Endothelial cell of umbilical vein (primary cell): ENCODE measurements around the gene PSTPIP1. TPM values are rescaled to one million over a fixed set of nuclear protein-coding genes. Genes with fewer than 3 reads are reported as not detected.

Source experiments
- BruUV-seq: library from RNA; stranded (reverse); fragments of 400-500 nt; replicated peaks from 2 replicates; lab custom pipeline; 2021; lab: Mats Ljungman, UMichigan
- CTCF ChIA-PET: fragments of 300-600, 350-600 bp; sonication (Branson Sonifier 250); formaldehyde crosslinking; loops from one replicate; lab custom pipeline; 2021; ENCODE audit warnings: antibody characterized with exemption, inconsistent platforms; lab: Charles Lee
- POLR2A ChIA-PET: fragments of 300-600, 350-600 bp; sonication (Branson Sonifier 250); formaldehyde crosslinking; loops from one replicate; lab custom pipeline; 2021; ENCODE audit warnings: antibody characterized with exemption, inconsistent platforms; lab: Charles Lee
- DNase-seq: peaks from one replicate; pipeline ENCODE4 v3.0.0-alpha.2; 2011; ENCODE audit warnings: low read depth, low spot score
- FAIRE-seq: peaks from 2 replicates; lab custom pipeline; 2011; peaks lifted over from hg19 to GRCh38; lab: Jason Lieb, UNC
- H2AFZ ChIP-seq: 2 replicates; pipeline ENCODE4 v1.6.0; 2012; ENCODE audit warnings: low read depth, low read length, control low read depth, inconsistent platforms
- H3K27ac ChIP-seq: 2 replicates; pipeline ENCODE4 v1.5.1; 2011; ENCODE audit warnings: low read depth, mild to moderate bottlenecking, control low read depth, low read length, moderate library complexity; ENCODE audit not compliant: insufficient read depth
- H3K27me3 ChIP-seq, 2 experiments: 2 replicates each; pipeline versions ENCODE4 v1.6.0 to v1.6.1; 2011; ENCODE audit warnings: low read length in 2 of 2, mixed read lengths in 1 of 2; ENCODE audit not compliant: control insufficient read depth in 2 of 2, insufficient read depth in 2 of 2
- H3K36me3 ChIP-seq, 2 experiments: 2 replicates in 1 of 2; 3 replicates in 1 of 2; pipeline ENCODE4 v1.5.1; 2011; ENCODE audit warnings: low read length in 2 of 2, mild to moderate bottlenecking in 1 of 2, moderate library complexity in 1 of 2; ENCODE audit not compliant: control insufficient read depth in 2 of 2, insufficient read depth in 2 of 2; ENCODE audit errors: extremely low read depth in 1 of 2
- H3K4me1 ChIP-seq: 3 replicates; pipeline ENCODE4 v1.5.1; 2011; ENCODE audit warnings: mild to moderate bottlenecking, low read length; ENCODE audit not compliant: control insufficient read depth, insufficient read depth; ENCODE audit errors: extremely low read depth
- H3K4me2 ChIP-seq: 2 replicates; pipeline ENCODE4 v1.6.1; 2011; ENCODE audit warnings: low read length, control low read depth, mixed read lengths; ENCODE audit not compliant: insufficient read depth
- H3K4me3 ChIP-seq, 3 experiments: fragments of 200-600 bp in 1 of 3; sonication (generic), shearing (Covaris generic) in 1 of 3; replicated peaks in 1 of 3; 2 replicates each; pipeline ENCODE4 v1.5.1; 2011 to 2016; ENCODE audit warnings: control low read depth in 3 of 3, low read length in 3 of 3, mild to moderate bottlenecking in 2 of 3, inconsistent platforms in 1 of 3, low read depth in 1 of 3, moderate library complexity in 1 of 3; ENCODE audit not compliant: insufficient read depth in 1 of 3
- H3K79me2 ChIP-seq: 2 replicates; pipeline ENCODE4 v1.6.0; 2012; ENCODE audit warnings: low read length, inconsistent platforms; ENCODE audit not compliant: control insufficient read depth, insufficient read depth
- H3K9ac ChIP-seq: replicated peaks from 2 replicates; pipeline ENCODE3; 2011; ENCODE audit warnings: low read length, control low read depth; ENCODE audit not compliant: insufficient read depth; ENCODE audit errors: extremely low read depth
- H3K9me1 ChIP-seq: replicated peaks from 3 replicates; pipeline ENCODE4 v1.6.0; 2011; ENCODE audit warnings: mild to moderate bottlenecking, low read length; ENCODE audit not compliant: control insufficient read depth, insufficient read depth; ENCODE audit errors: extremely low read depth
- H3K9me3 ChIP-seq: replicated peaks from 2 replicates; pipeline ENCODE4 v1.5.1; 2012; ENCODE audit warnings: low read length, inconsistent platforms; ENCODE audit not compliant: control insufficient read depth, insufficient read depth
- H4K20me1 ChIP-seq: replicated peaks from 2 replicates; pipeline ENCODE3; 2011; ENCODE audit warnings: mild to moderate bottlenecking, low read length; ENCODE audit not compliant: control insufficient read depth, insufficient read depth; ENCODE audit errors: extremely low read depth
- CTCF ChIP-seq, 2 donors: IDR thresholded peaks; 1 replicate in 1 of 2; 2 replicates in 1 of 2; pipeline ENCODE4 v1.5.1; 2011; ENCODE audit warnings: low read length in 2 of 2, mild to moderate bottlenecking in 2 of 2, moderate library complexity in 2 of 2, control low read depth in 1 of 2, inconsistent platforms in 1 of 2, low read depth in 1 of 2; ENCODE audit not compliant: insufficient read depth in 1 of 2; ENCODE audit errors: extremely low read depth in 1 of 2
- EZH2 ChIP-seq: IDR thresholded peaks from 2 replicates; pipeline ENCODE4 v1.6.1; 2012; ENCODE audit warnings: borderline replicate concordance, low read depth, mild to moderate bottlenecking, moderate library complexity, low read length, inconsistent platforms; ENCODE audit not compliant: severe bottlenecking
- FOS ChIP-seq: IDR thresholded peaks from 2 replicates; pipeline ENCODE4 v1.6.1; 2011; ENCODE audit warnings: mild to moderate bottlenecking, low read length, moderate library complexity, borderline replicate concordance; ENCODE audit not compliant: insufficient read depth
- GATA2 ChIP-seq: IDR thresholded peaks from 2 replicates; pipeline ENCODE4 v1.7.0; 2011; ENCODE audit warnings: low read depth, mild to moderate bottlenecking, moderate library complexity, mixed read lengths, low read length; ENCODE audit not compliant: insufficient read length, insufficient read depth
- JUN ChIP-seq: IDR thresholded peaks from 2 replicates; pipeline ENCODE4 v1.6.1; 2011; ENCODE audit warnings: borderline replicate concordance, low read depth; ENCODE audit not compliant: insufficient read length, insufficient read depth
- MAX ChIP-seq: IDR thresholded peaks from 2 replicates; pipeline ENCODE4 v1.6.1; 2011; ENCODE audit not compliant: insufficient read depth, insufficient read length
- MYC ChIP-seq: IDR thresholded peaks from one replicate; pipeline ENCODE4 v1.6.1; 2011; ENCODE audit warnings: mild to moderate bottlenecking, low read depth, low read length
- POLR2A ChIP-seq: IDR thresholded peaks from 2 replicates; pipeline ENCODE4 v1.6.1; 2012; ENCODE audit warnings: low read depth, mild to moderate bottlenecking, control low read depth, low read length
- POLR2AphosphoS5 ChIP-seq: IDR thresholded peaks from 2 replicates; pipeline ENCODE4 v1.6.1; 2012; ENCODE audit warnings: low read depth, mild to moderate bottlenecking, control low read depth, low read length, moderate library complexity; ENCODE audit not compliant: insufficient read depth
- dilution Hi-C: fragments of 300-500 bp; cut with MboI; formaldehyde crosslinking; loops from one replicate; pipeline ENCODE4 v1.15.0; 2019; ENCODE audit warnings: low sequenced_read_pairs; ENCODE audit not compliant: extremely low pct_ligation_motif_present
- intact Hi-C: fragments of 100-400 bp; cut with micrococcal nuclease; formaldehyde crosslinking; loops from one replicate; pipeline ENCODE4 v1.10.0; 2022
- polyA plus RNA-seq, 4 experiments: library from polyadenylated mRNA; depleted of rRNA in 3 of 4; stranded (reverse) in 3 of 4; unstranded in 1 of 4; fragments of >200 nt; gene quantifications; 2 replicates each; pipeline versions ENCODE4 v1.2.1 to v1.2.3, GENCODE V29; 2011 to 2012; ENCODE audit warnings: missing spikeins in 1 of 4
- total RNA-seq: library from RNA; stranded (reverse); gene quantifications from 2 replicates; pipeline ENCODE4 v1.2.3, GENCODE V29; 2021

PSTPIP1 gene
- total and polyA plus RNA-seq, 2 donors (not counting 3 experiments of a cell fraction or from before 2014, with no cell fraction given) = not detected

- Histone ChIP-seq H3K79me2 (peaks cover 49% of the 10 kb centered on the region), H3K4me1 (peaks cover 38% of the 10 kb centered on the region), H3K9me1 (no peaks in the 10 kb centered on the region), H3K36me3 (no peaks in the 10 kb centered on the region), H4K20me1 (no peaks in the 10 kb centered on the region), H2AFZ (peak overlapping the region; percentile 74), H3K27ac (peak overlapping the region; percentile 81), H3K27me3 (peaks cover 4% of the 10 kb centered on the region in 2 experiments), H3K4me2 (peak overlapping the region; percentile 98), H3K9me3 (no peaks in the 10 kb centered on the region), H3K9ac (peak overlapping the region; percentile 95), H3K4me3 (peak overlapping the region; percentile 53 to 98 (median 90))
- FAIRE-seq (no peak), DNase-seq (no peak)
- ChIA-PET CTCF (interaction anchor here (1.2 to 2.5 kb wide), 3 partner anchors 10 to 473 kb away, joined by 4 to 10 read pairs (median 8); no protein-coding TSS in a partner anchor), POLR2A (no interaction called here)
- BruUV-seq = no TSS peak
- intact Hi-C loops (loop anchor here (2.0 kb wide), 1 partner anchor 35 kb away; no protein-coding TSS in a partner anchor), dilution Hi-C loops (no loop called here)
- TF ChIP-seq EZH2 (no peak), MYC (no peak), FOS (no peak), GATA2 (no peak), JUN (no peak), MAX (no peak), POLR2AphosphoS5 (no peak), POLR2A (no peak), CTCF (IDR thresholded peaks at IDR 0.05; ENCODE audit: extremely low read depth in 1 of 2, insufficient read depth in 1 of 2, low read depth in 1 of 2, low read length in 2 of 2) (no peak)
These were observed 75.2 kb downstream of the PSTPIP1 start for GRCh38 chr15:77070180-77070494.
